ENCODE measurements around the gene AP1S1. TPM values are rescaled to one million over a fixed set of nuclear protein-coding genes. Genes with fewer than 3 reads are reported as not detected.

AP1S1 gene
- polyA plus RNA-seq, 3 donors, result 63.4 to 77.4 (median 73.4) TPM

DNA sequence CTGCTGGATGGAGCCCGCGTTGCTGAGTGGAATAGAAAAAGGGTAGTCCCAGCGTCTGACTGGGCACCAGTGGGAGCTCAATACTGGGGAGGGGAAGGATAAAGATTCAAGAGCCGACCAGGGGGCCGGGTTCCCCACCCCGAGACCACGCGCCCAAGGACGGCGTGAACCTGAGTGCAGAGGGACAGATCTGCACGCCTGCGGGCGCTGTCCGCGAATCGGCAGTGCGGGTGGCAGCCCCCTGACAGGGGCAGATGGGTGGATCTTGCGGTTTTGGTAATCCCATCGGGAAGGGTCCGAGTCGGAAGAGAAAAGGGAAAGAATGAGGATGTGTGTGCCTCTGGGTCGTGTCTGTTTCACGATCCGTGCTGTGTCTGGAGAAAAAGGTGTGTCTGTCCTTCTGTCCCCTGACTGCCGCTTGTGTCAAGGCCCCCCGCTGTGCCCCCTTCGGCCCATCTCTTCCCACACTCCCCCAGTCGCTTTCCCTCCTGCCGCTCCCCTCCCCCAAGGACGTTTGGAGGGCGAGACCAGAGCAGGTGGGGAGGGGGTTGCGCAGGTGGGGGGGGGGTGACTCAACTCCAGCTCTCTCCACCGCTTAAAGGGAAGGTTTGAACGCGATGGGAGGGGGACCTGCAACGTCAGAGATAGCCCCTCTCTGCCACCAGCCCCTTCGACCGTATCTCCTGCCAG, 11.8 kb downstream of the AP1S1 start:
- no peak for DNase-seq (ENCODE audit: extremely low read depth in 1 of 11, low read depth in 9 of 11, low spot score in 4 of 11)

- no peak for DNase-seq (ENCODE audit: extremely low read depth in 1 of 11, low read depth in 9 of 11, low spot score in 4 of 11)
Measured at GRCh38 chr7:101166648-101166908, 12.3 kb downstream of the AP1S1 start.

DNA sequence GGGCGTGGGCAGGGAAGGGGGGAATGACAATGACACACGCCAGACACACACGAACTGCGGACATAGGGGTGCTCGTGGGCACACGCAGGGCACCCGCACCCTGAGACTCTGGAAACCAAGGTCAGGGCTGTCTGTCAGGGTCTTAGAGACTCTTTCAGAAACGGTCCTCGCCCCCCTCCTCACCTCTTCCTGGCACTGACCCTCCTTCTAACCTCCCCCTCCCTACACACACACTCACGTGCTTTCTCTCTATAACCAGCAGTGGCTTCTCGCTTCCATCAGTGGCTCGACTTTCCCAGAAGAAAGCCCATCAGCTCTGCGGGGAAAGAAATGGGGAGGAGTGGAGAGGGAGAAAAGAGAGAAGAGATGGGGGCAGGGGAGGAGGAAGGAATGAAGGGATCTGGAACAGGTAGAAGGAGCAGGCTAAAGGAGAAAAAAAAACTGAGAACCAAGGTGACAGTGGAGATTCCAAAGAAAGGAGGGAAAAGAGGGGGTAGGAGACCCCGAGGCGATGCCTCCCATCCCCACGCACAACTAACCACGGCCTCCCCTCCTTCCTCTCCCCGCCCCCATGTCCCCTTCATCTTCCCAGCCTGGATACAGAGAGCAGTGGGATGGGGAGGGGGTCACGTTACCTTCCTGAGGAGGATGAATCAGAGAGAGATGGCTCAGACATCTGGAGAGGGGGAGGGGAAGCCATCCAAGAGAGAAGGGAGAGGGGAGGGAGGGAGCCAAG, 12.8 kb downstream of the AP1S1 start:
- no peak for DNase-seq (ENCODE audit: extremely low read depth in 1 of 11, low read depth in 9 of 11, low spot score in 4 of 11)

DNA sequence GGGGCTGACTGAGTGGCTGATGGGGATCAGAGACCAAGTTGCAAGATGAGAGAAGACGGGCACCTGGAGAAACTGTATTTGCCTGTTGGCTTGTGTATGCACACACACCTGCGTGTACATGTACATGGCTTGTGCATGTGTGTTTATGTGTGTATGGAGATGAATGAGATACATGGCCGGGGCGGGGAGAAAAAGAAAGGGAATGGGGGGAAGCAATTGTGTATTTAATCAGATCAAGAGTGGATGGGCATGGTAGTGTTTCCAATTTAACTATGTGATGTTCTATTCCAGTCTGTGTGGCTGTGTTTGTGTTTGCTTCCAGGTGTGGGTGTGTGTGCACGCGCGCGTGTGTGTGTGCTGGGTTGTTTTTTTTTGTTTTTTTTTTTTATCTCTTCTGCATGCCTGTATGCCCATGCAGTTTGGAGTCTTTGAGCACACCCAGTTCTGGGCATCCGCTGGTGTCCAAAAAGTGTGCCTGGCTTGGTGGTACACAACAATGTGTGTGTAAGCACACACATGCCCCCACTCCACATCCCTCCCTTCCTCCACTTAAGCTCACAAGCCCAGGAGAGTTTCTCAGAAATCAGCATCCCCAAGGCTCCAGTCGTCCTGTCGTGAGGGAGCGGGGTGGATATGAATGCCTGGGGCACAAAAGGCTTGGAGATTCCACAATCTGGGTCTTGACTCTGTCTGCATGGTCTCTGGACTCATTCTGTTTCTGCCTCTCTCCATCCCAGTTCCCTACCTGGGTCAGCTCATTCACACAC, 13.6 kb downstream of the AP1S1 start:
- DNase-seq (ENCODE audit: extremely low read depth in 1 of 11, low read depth in 9 of 11, low spot score in 4 of 11), result no peak

DNA sequence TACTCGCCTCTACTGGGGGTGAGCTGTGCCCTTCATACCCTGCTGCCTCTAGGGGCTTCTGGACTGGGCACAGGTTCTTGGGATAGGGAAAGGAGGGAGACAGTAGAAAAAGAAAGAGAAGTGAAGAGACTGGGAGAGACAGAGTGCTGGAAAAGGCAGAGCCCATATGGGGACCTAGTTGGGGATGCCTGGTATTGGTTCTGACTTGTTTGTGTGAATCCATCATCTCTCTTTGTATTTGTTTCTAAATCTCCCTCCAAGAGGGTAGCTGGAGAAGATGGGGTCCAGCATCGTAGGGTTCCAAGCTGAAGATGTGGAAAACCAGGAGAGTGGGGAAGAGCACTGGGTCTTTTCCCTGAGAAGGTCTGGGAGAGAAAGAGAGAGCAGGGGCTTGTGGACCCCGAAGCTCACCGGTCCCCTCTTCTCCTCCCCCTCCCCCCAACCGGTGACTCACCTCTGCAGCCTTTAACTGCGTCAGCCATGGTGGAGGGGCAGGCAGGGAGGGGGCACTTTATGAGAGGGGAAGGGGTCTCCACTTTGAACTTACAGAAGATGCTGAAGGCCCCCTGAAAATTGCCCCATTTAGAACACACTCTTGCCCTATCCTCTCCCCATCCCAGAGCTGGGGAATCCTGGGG, 14.3 kb downstream of the AP1S1 start:
- DNase-seq (ENCODE audit: extremely low read depth in 1 of 11, low read depth in 9 of 11, low spot score in 4 of 11), result no peak

- no peak for DNase-seq (ENCODE audit: extremely low read depth in 1 of 11, low read depth in 9 of 11, low spot score in 4 of 11)
Measured at GRCh38 chr7:101169110-101169837, 15.0 kb downstream of the AP1S1 start.

- peak in 2 of 11 donors; percentile 46 to 49 for DNase-seq (ENCODE audit: extremely low read depth in 1 of 11, low read depth in 9 of 11, low spot score in 4 of 11)
Measured at GRCh38 chr7:101169838-101170551, 15.7 kb downstream of the AP1S1 start.

GRCh38 chr7:101170617-101171441, 16.6 kb downstream of the AP1S1 start:
- no peak for DNase-seq (ENCODE audit: extremely low read depth in 1 of 11, low read depth in 9 of 11, low spot score in 4 of 11)

GRCh38 chr7:101171442-101171837, 17.2 kb downstream of the AP1S1 start:
- DNase-seq (ENCODE audit: extremely low read depth in 1 of 11, low read depth in 9 of 11, low spot score in 4 of 11), result no peak

DNA sequence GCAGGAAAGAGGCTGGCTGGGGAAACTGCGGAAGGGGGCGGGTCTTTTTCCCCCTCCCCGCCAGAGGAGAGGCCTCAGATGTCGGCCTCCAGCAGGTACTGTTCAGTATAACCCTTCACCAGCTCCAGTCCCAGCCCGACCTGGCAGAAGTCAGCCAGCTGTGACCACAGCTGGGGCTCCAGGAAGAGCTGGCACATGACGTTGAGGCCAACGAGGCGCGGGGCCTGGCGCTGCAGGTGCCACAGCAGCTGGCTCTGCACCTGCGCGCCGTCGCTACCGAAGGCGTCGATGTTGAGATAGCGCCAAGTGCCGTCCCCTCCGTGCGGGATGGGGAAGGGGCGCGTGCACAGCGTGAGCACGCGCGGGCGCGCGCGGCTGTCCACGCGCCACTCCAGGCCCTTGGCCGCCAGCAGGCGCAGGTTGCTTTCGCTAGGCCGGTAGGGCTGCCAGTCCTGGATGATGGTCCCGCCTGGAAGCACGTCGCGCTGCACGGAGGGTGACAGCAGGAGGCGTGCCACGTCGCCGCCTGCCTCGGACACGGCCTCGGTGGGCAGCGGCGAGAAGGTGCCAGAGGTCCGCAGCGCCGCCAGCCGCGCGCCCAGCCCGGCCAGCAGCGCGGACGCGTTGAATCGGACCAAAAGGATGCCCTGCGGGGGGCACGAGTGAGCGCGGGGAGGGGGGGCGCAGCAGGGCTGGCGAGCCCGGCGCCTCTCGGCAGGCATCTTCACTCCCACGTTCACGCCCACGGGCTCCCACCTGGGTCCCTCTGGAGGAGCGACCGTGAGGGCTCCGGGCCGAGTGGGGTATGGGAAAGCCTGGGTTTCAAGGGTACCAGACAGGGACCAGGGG, 18.0 kb downstream of the AP1S1 start:
- no peak for DNase-seq (ENCODE audit: extremely low read depth in 1 of 11, low read depth in 9 of 11, low spot score in 4 of 11)

- no peak for DNase-seq (ENCODE audit: extremely low read depth in 1 of 11, low read depth in 9 of 11, low spot score in 4 of 11)
Measured at GRCh38 chr7:101172854-101173751, 18.8 kb downstream of the AP1S1 start.

- DNase-seq (ENCODE audit: extremely low read depth in 1 of 11, low read depth in 9 of 11, low spot score in 4 of 11), result no peak
Measured at GRCh38 chr7:101173752-101174244, 19.5 kb downstream of the AP1S1 start.

GRCh38 chr7:101174322-101174854, 20.1 kb downstream of the AP1S1 start:
- no peak for DNase-seq (ENCODE audit: extremely low read depth in 1 of 11, low read depth in 9 of 11, low spot score in 4 of 11)

- no peak for DNase-seq (ENCODE audit: extremely low read depth in 1 of 11, low read depth in 9 of 11, low spot score in 4 of 11)
Measured at GRCh38 chr7:101175664-101176063, 21.4 kb downstream of the AP1S1 start.

GRCh38 chr7:101177644-101178043, 23.4 kb downstream of the AP1S1 start:
- no peak for DNase-seq (ENCODE audit: extremely low read depth in 1 of 11, low read depth in 9 of 11, low spot score in 4 of 11)
